Right hindlimb (tissue), 1 donor: Measurements from ENCODE around the gene FBXW2.

Experiments used
- DNase-seq: peaks from one replicate; pipeline ENCODE4 v3.0.0-alpha.2; 2018

FBXW2 gene

GRCh38 chr9:120713257-120714087 is 79.7 kb downstream of the FBXW2 start:
- peak; percentile 51 for DNase-seq

DNA sequence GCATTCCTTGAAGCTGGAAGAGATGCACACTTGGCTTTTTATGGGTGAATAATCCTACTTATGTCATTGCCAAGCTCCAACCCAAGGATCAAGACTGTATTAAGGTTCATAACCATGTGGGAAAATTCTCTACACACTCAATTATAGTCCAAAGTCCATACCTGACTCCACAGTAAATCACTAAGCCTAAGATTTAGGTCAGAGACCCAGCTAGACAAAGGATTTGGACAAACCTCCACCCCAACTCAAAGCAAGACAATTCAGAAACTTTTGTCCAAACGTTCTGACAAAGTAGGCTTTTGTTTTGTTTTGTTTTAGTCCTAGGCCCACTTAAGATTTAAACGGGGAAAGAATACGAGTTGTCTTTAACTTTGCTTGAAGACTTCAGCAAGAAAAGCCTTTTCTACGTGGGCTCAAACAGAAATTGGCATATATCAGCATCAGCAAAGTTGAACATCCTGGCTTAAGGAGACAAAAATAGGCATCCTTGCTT is 80.6 kb downstream of the FBXW2 start:
- DNase-seq: no peak

GRCh38 chr9:120711841-120712538 is 81.2 kb downstream of the FBXW2 start:
- no peak for DNase-seq

- DNase-seq: no peak
Measured at GRCh38 chr9:120711354-120711753, 81.9 kb downstream of the FBXW2 start.

- no peak for DNase-seq
Measured at GRCh38 chr9:120710110-120710981, 82.9 kb downstream of the FBXW2 start.

DNA sequence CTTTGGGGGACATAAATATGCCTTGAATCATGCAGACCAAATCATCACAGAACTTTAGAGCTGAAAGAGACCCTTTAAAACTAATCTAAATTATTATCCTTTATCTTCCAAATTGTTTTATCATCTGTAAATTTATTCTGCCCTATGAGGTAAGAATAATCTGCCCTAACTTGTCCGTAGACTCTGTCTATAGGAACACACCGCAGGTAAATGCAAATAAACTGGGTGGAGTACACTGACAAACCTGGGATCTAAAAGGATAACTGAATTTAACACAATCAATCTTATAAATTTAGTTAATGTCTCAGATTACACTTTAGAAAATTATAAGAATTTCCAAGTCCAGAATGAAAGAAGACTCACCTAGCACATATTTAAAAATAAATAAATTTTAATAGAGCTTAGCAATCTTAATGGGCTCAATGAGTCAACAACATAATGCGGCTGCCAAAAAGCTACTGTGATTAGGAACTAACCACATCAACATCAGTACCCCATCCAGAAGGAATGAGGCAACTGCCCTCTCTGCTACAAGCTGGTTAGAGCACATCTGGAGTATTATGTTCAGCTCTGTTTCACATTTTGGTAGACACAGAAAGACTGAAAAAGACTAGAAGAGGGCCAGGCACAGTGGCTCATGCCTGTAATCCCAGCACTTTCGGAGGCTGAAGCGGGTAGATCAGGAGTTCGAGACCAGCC is 84.5 kb downstream of the FBXW2 start:
- no peak for DNase-seq

GRCh38 chr9:120707170-120707569 is 86.0 kb downstream of the FBXW2 start:
- no peak for DNase-seq
